SH-SY5Y (cell line): Measurements from ENCODE around the gene UBE2Z.

Experiments used
- GATA2 ChIP-seq: IDR thresholded peaks from 2 replicates; pipeline ENCODE4 v1.6.1; 2011; ENCODE audit warnings: mild to moderate bottlenecking, low read depth, low read length
- GATA3 ChIP-seq: IDR thresholded peaks from 2 replicates; pipeline ENCODE4 v1.6.1; 2011; ENCODE audit warnings: low read depth, mild to moderate bottlenecking, low read length, moderate library complexity

Gene UBE2Z

GRCh38 chr17:48890086-48890485 is 18.1 kb upstream of the UBE2Z start:
- no peak for TF ChIP-seq GATA3
- TF ChIP-seq GATA2: no peak

- TF ChIP-seq GATA3 (no peak), GATA2 (no peak)
Measured at GRCh38 chr17:48892940-48893645, 15.1 kb upstream of the UBE2Z start.

- no peak for TF ChIP-seq GATA3
- TF ChIP-seq GATA2: no peak
Measured at GRCh38 chr17:48893646-48894508, 14.3 kb upstream of the UBE2Z start.

- TF ChIP-seq GATA2 (no peak), GATA3 (no peak)
Measured at GRCh38 chr17:48894886-48895285, 13.3 kb upstream of the UBE2Z start.

GRCh38 chr17:48901241-48901640 is 7.0 kb upstream of the UBE2Z start:
- no peak for TF ChIP-seq GATA3
- no peak for TF ChIP-seq GATA2

- TF ChIP-seq GATA3: no peak
- TF ChIP-seq GATA2: no peak
Measured at GRCh38 chr17:48903401-48903800, 4.8 kb upstream of the UBE2Z start.

- no peak for TF ChIP-seq GATA2
- TF ChIP-seq GATA3: no peak
Measured at GRCh38 chr17:48904428-48904827, 3.8 kb upstream of the UBE2Z start.

GRCh38 chr17:48905987-48906515 is 2.2 kb upstream of the UBE2Z start:
- TF ChIP-seq GATA2: no peak

GRCh38 chr17:48907713-48908046 is 527 bp upstream of the UBE2Z start:
- TF ChIP-seq GATA2 (no peak), GATA3 (no peak)

GRCh38 chr17:48908853-48909394 is 717 bp downstream of the UBE2Z start:
- TF ChIP-seq GATA3 (no peak), GATA2 (no peak)

GRCh38 chr17:48909783-48910182 is 1.6 kb downstream of the UBE2Z start:
- TF ChIP-seq GATA3 (no peak), GATA2 (no peak)

- no peak for TF ChIP-seq GATA2
- TF ChIP-seq GATA3: no peak
Measured at GRCh38 chr17:48910370-48910769, 2.2 kb downstream of the UBE2Z start.

- TF ChIP-seq GATA3 (no peak), GATA2 (no peak)
Measured at GRCh38 chr17:48912476-48912875, 4.3 kb downstream of the UBE2Z start.

GRCh38 chr17:48915459-48916282 is 7.5 kb downstream of the UBE2Z start:
- no peak for TF ChIP-seq GATA3
- TF ChIP-seq GATA2: no peak

- no peak for TF ChIP-seq GATA2
Measured at GRCh38 chr17:48925251-48925990, 17.2 kb downstream of the UBE2Z start.

GRCh38 chr17:48925991-48926342 is 17.8 kb downstream of the UBE2Z start:
- no peak for TF ChIP-seq GATA3
- no peak for TF ChIP-seq GATA2
